Measurements from ENCODE around the gene TRABD2B.

TRABD2B gene

GRCh38 chr1:47818682-47819573 lies 178.3 kb downstream of the TRABD2B start:
- no peak for DNase-seq

- DNase-seq, result no peak
These were observed 179.3 kb downstream of the TRABD2B start for GRCh38 chr1:47817861-47818260.

- no peak for DNase-seq
These were observed 180.7 kb downstream of the TRABD2B start for GRCh38 chr1:47816325-47817071.

- DNase-seq, result no peak
These were observed 182.4 kb downstream of the TRABD2B start for GRCh38 chr1:47814612-47815395.

- no peak for DNase-seq
These were observed 183.2 kb downstream of the TRABD2B start for GRCh38 chr1:47813970-47814369.

GRCh38 chr1:47812904-47813514 lies 184.2 kb downstream of the TRABD2B start:
- no peak for DNase-seq

- DNase-seq, result no peak
These were observed 186.1 kb downstream of the TRABD2B start for GRCh38 chr1:47810964-47811682.

GRCh38 chr1:47809301-47810084 lies 187.7 kb downstream of the TRABD2B start:
- DNase-seq, result no peak

- no peak for DNase-seq
These were observed 188.6 kb downstream of the TRABD2B start for GRCh38 chr1:47808612-47809011.

GRCh38 chr1:47805921-47806361 lies 191.2 kb downstream of the TRABD2B start:
- DNase-seq, result no peak

- no peak for DNase-seq
These were observed 192.2 kb downstream of the TRABD2B start for GRCh38 chr1:47805018-47805417.

GRCh38 chr1:47803815-47804501 lies 193.2 kb downstream of the TRABD2B start:
- DNase-seq, result peak; percentile 19

GRCh38 chr1:47797575-47797974 lies 199.6 kb downstream of the TRABD2B start:
- no peak for DNase-seq

- no peak for DNase-seq
These were observed 200.6 kb downstream of the TRABD2B start for GRCh38 chr1:47796626-47797025.

GRCh38 chr1:47795102-47795501 lies 202.1 kb downstream of the TRABD2B start:
- no peak for DNase-seq

- DNase-seq, result no peak
These were observed 202.7 kb downstream of the TRABD2B start for GRCh38 chr1:47794530-47794929.

- DNase-seq, result no peak
These were observed 203.1 kb downstream of the TRABD2B start for GRCh38 chr1:47794081-47794480.

- no peak for DNase-seq
These were observed 203.6 kb downstream of the TRABD2B start for GRCh38 chr1:47793563-47793962.

- DNase-seq, result no peak
These were observed 204.4 kb downstream of the TRABD2B start for GRCh38 chr1:47792779-47793178.

GRCh38 chr1:47791879-47792608 lies 205.1 kb downstream of the TRABD2B start:
- DNase-seq, result no peak
